ENCODE results near the gene RFTN1. TPM values are rescaled to one million over a fixed set of nuclear protein-coding genes. Genes with fewer than 3 reads are reported as not detected.

RFTN1 gene
- total and polyA plus RNA-seq, 10 of the 15 experiments (the other 5 are each of a cell fraction or from before 2014, with no cell fraction given), result 20.6 to 213 (median 147) TPM

GRCh38 chr3:16512435-16513140, 911 bp downstream of the RFTN1 start (continued):
- no peak; the same call in 1 of the 2 replicates for TF ChIP-seq DPF2 (IDR thresholded peaks at IDR 0.05)
- no peak for TF ChIP-seq ESRRA (IDR thresholded peaks at IDR 0.05; ENCODE audit: low read length)
- no peak for TF ChIP-seq RAD51 (IDR thresholded peaks at IDR 0.05)
- no peak; the same call in 1 of the 2 replicates for TF ChIP-seq NR2F1 (conservative IDR thresholded peaks at IDR 0.05)
- no peak for TF ChIP-seq SP1 (IDR thresholded peaks at IDR 0.05; ENCODE audit: low read depth, low read length)
- no peak; the same call in 1 of the 2 replicates for TF ChIP-seq TBL1XR1 (IDR thresholded peaks at IDR 0.05; ENCODE audit: low read depth, low read length)
- no peak for TF ChIP-seq SRF (IDR thresholded peaks at IDR 0.05; ENCODE audit: low read depth in 2 of 2, low read length in 2 of 2)
- TF ChIP-seq BCL11A (IDR thresholded peaks at IDR 0.05; ENCODE audit: low read depth, low read length), result no peak
- TF ChIP-seq CREM (IDR thresholded peaks at IDR 0.05; ENCODE audit: low read depth), result peak; percentile 16; the same call in 1 of the 2 replicates
- no peak for TF ChIP-seq IRF5 (IDR thresholded peaks at IDR 0.05; ENCODE audit: borderline replicate concordance)
- TF ChIP-seq SREBF1 (IDR thresholded peaks at IDR 0.05; ENCODE audit: low read length), result no peak
- 0 out of 2 replicates have a peak, but pooled peaks have one; percentile 24 for TF ChIP-seq PAX5 (IDR thresholded peaks at IDR 0.05; ENCODE audit: borderline replicate concordance, low read depth, low read length)
- TF ChIP-seq BHLHE40 (IDR thresholded peaks at IDR 0.05; ENCODE audit: borderline replicate concordance in 1 of 2, low read depth in 2 of 2, low read length in 1 of 2), result peak; percentile 30 to 68; a peak in 3 of 4 replicates
- no peak for TF ChIP-seq IRF3 (IDR thresholded peaks at IDR 0.05)
- TF ChIP-seq NR2C2 (IDR thresholded peaks at IDR 0.05; ENCODE audit: borderline replicate concordance, control insufficient read depth, insufficient read length, low read depth), result no peak
- TF ChIP-seq SIX5 (IDR thresholded peaks at IDR 0.05; ENCODE audit: low read depth, low read length, severe bottlenecking), result no peak
- TF ChIP-seq SREBF2 (IDR thresholded peaks at IDR 0.05; ENCODE audit: low read length), result no peak
- TF ChIP-seq CEBPB (IDR thresholded peaks at IDR 0.05; ENCODE audit: borderline replicate concordance in 1 of 2, low read depth in 2 of 2, low read length in 2 of 2), result no peak
- TF ChIP-seq HCFC1 (IDR thresholded peaks at IDR 0.05; ENCODE audit: low read length), result no peak
- TF ChIP-seq YY1 (IDR thresholded peaks at IDR 0.05; ENCODE audit: low read depth, low read length), result peak; percentile 13; the same call in 1 of the 2 replicates
- TF ChIP-seq ZNF24 (IDR thresholded peaks at IDR 0.05), result no peak; the same call in 1 of the 2 replicates
- no peak for TF ChIP-seq MEF2A (IDR thresholded peaks at IDR 0.05; ENCODE audit: insufficient read depth, low read depth, low read length)
- TF ChIP-seq, protein P1, sequence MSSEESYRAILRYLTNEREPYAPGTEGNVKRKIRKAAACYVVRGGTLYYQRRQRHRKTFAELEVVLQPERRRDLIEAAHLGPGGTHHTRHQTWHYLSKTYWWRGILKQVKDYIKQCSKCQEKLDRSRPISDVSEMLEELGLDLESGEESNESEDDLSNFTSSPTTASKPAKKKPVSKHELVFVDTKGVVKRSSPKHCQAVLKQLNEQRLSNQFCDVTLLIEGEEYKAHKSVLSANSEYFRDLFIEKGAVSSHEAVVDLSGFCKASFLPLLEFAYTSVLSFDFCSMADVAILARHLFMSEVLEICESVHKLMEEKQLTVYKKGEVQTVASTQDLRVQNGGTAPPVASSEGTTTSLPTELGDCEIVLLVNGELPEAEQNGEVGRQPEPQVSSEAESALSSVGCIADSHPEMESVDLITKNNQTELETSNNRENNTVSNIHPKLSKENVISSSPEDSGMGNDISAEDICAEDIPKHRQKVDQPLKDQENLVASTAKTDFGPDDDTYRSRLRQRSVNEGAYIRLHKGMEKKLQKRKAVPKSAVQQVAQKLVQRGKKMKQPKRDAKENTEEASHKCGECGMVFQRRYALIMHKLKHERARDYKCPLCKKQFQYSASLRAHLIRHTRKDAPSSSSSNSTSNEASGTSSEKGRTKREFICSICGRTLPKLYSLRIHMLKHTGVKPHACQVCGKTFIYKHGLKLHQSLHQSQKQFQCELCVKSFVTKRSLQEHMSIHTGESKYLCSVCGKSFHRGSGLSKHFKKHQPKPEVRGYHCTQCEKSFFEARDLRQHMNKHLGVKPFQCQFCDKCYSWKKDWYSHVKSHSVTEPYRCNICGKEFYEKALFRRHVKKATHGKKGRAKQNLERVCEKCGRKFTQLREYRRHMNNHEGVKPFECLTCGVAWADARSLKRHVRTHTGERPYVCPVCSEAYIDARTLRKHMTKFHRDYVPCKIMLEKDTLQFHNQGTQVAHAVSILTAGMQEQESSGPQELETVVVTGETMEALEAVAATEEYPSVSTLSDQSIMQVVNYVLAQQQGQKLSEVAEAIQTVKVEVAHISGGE (CRISPR knock-in tag; IDR thresholded peaks at IDR 0.05), result no peak
- TF ChIP-seq, protein P2, sequence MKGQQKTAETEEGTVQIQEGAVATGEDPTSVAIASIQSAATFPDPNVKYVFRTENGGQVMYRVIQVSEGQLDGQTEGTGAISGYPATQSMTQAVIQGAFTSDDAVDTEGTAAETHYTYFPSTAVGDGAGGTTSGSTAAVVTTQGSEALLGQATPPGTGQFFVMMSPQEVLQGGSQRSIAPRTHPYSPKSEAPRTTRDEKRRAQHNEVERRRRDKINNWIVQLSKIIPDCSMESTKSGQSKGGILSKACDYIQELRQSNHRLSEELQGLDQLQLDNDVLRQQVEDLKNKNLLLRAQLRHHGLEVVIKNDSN (IDR thresholded peaks at IDR 0.05; ENCODE audit: borderline replicate concordance, extremely low read length, insufficient read depth, low read depth, low read length), result no peak
